DMS 273 (cell line): ENCODE measurements around the gene ATXN2.
"Not testable (repeated sequence)": the region's sequence is repeated elsewhere in the genome, so short reads cannot be mapped to it uniquely, and the experiment has no call there.

Experiments
- DNase-seq: peaks from one replicate; lab custom pipeline; 2025; ENCODE audit not compliant: unreplicated experiment; lab: John Stamatoyannopoulos, UW

The ATXN2 gene

DNA sequence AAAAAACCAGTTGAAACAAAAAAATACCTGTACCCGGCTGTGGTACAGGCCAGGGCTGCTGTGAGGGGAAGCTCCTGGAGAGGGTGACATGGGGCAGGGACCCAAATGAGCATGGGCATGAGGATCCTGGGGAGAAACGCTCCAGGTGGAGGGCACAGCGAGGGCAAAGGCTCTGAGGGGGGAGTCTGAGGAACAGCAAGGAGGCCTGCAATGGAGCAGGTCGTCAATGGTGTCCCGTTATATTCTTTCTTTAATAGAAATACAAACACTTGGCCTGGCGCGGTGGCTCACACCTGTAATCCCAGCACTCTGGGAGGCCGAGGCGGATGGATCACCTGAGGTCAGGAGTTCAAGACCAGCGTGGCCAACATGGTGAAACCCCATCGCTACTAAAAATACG, 1.9 kb upstream of the ATXN2 start:
- DNase-seq, result not testable (repeated sequence)

- no peak for DNase-seq
Measured at GRCh38 chr12:111600205-111600642, 1.1 kb upstream of the ATXN2 start.

DNA sequence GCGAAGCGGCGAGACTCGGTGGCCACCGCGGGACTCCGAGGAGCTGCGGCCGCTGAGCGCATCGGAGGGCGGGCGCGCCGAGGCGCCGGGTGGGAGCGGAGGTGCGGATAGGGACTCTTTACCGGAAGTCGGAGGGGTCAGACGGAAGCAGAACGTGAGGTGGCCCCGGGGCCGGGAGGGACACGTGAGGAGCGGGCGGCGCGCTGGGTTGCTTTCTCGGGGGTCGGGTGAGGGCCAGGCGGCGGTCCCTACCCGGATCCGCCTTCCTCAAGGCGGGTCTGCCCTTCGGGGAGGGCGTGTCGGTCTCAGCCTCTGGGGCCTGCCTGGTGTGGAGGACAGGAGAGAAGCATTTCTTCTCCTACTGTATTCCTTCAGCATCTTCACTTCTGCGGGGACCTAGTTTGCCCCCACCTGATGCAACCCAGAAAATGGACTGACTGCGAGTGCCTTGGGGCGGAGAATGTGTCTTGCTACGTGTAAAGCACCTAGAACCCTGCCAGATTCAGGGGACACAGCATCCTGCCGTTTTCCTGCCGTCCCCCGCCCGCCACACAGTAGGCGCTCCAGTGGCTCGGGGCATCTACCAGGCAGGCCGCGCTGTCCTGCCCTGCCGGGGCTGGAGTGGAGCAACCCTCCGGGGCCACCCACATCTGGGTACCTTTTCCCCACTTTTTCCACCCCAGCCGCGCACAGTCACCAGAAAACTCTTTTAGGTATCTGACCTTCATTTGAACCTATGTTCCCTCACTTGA, 514 bp upstream of the ATXN2 start:
- DNase-seq, result peak; percentile 95

DNA sequence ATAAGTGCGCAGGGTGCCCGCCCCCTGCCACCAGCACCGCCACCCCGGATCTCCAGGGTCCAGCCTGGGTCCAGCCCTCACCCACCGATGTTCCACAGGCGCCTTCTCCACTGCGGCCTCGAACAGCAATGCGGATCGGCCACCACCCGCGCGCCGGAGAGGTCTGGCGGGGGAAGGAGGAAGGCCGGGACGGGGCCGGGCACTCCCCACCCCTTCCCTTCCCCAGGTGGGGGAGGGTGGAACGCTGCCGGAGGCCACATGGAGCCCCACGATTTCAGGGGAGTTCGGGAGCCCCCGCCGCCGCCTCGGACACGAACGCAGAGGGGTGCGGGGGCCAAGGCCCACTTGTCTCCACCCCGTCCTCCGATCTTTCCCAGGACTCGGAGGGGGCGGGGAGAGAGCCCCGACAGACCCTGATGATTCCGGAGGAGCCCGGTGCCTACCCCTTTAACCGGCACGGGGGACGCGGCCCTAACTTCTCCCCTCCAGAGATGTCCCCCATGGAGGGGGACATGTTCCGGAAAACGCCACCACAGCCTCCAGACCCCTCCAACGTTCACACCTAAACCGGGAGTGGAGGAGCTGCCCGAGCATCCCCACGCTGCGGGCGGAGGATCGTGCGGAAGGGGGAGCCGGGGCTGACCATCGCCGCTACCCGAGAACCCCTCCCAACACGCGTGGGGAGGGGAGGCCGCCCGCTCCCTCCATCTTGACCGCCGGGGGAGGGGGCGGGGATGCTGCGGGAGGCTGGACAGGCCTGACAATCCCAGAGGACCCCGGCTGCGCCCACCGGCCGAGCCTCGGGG, 1.1 kb downstream of the ATXN2 start:
- peak; percentile 63 for DNase-seq

- peak; percentile 75 for DNase-seq
Measured at GRCh38 chr12:111596985-111597830, 1.9 kb downstream of the ATXN2 start.

DNA sequence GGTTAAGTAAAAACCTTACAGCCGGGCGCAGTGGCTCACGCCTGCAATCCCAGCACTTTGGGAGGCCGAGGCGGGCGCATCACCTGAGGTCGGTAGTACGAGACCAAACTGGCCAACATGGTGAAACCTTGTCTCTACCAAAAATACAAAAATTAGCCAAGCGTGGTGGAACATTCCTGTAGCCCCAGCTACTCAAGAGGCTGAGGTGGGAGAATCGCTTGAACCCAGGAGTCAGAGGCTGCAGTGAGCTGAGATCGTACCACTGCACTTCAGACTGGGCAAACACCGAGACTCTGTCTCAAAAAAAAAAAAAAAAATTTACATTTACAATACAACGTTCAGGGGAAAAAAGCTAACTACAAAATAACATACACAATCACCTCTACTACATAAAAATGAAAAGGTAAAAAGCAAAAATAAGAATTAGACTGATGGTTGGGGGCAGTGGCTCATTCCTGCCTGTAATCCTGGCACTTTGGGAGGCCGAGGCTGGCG, 3.7 kb downstream of the ATXN2 start:
- not testable (repeated sequence) for DNase-seq

DNA sequence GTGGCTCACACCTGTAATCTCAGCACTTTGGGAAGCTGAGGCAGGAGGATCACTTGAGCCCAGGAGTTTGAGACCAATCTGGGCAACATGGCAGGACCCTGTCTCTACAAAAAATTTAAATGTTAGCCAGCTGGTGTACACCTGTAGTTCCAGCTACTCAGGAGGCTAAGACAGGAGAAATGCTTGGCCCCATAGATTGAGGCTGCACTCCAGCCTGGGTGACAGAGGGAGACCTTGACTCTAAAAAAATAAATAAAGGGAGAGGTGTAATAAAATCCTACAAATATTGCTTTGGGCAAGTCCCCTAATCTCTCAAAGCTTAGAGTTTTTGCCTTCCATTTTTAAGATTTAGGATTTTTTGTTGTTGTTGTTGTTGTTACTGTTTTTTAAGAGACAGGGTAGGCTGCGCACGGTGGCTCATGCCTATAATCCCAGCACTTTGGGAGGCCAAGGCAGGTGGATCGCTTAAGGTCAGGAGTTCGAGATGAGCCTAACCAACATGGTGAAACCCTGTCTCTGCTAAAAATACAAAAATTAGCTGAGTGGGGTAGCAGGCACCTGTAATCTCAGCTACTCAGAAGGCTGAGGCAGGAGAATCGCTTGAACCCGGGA, 7.6 kb downstream of the ATXN2 start:
- DNase-seq, result not testable (repeated sequence)

- no peak for DNase-seq
Measured at GRCh38 chr12:111590552-111590951, 8.6 kb downstream of the ATXN2 start.

DNA sequence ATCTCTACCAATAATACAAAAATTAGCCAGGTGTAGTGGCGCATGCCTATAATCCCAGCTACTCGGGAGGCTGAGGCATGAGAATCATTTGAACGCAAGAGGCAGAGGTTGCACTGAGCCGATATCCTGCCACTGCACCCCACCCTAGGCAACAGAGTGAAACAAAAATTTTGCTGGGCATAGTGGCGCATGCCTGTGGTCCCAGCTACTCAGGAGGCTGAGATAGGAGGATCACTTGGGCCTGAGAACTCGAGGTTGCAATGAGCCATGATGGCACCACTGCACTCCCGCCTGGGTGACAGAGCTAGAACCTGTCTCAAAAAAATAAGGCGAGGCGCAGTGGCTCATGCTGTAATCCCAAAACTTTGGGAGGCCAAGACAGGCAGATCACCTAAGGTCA, 9.5 kb downstream of the ATXN2 start:
- no peak for DNase-seq

GRCh38 chr12:111588010-111588409, 11.1 kb downstream of the ATXN2 start:
- DNase-seq, result no peak

- no peak for DNase-seq
Measured at GRCh38 chr12:111586986-111587385, 12.1 kb downstream of the ATXN2 start.

DNA sequence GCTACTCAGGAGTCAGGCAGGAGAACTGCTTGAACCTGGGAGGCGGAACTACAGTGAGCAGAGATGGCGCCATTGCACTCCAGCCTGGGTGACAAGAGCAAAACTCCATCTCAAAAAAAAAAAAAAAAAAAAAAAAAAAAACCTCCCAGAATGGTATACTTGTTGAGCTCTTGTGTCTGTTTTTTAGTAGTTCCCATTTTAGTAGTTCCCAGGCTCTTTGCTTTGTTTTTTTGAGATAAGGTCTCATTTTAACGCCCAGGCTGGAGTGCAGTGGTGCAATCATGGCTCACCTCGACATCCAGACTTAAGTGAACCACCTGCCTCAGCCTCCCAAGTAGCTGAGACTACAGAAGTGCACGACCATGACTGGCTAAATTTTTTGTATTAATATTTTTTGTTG, 13.4 kb downstream of the ATXN2 start:
- DNase-seq, result no peak

GRCh38 chr12:111584959-111585358, 14.2 kb downstream of the ATXN2 start:
- DNase-seq, result no peak

- DNase-seq, result not testable (repeated sequence)
Measured at GRCh38 chr12:111583506-111583905, 15.6 kb downstream of the ATXN2 start.

- no peak for DNase-seq
Measured at GRCh38 chr12:111582133-111582747, 16.9 kb downstream of the ATXN2 start.

- DNase-seq, result no peak
Measured at GRCh38 chr12:111581434-111582132, 17.5 kb downstream of the ATXN2 start.

DNA sequence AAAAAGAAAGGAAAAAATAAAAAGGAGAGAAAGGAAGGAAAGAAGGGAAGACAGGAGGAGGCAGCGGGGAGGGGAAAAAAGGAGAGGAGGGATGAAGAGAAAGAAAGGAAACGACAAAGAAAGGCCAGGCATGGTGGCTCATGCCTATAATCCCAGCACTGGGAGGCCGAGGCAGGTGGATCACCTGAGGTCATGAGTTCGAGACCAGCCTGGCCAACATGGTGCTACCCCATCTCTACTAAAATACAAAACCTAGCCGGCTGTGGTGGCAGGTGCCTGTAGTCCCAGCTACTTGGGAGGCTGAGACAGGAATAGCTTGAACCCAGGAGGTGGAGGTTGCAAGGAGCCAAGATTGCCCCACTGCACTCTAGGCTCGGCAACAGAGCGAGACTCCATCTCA, 18.4 kb downstream of the ATXN2 start:
- no peak for DNase-seq

- no peak for DNase-seq
Measured at GRCh38 chr12:111580119-111580425, 19.0 kb downstream of the ATXN2 start.

DNA sequence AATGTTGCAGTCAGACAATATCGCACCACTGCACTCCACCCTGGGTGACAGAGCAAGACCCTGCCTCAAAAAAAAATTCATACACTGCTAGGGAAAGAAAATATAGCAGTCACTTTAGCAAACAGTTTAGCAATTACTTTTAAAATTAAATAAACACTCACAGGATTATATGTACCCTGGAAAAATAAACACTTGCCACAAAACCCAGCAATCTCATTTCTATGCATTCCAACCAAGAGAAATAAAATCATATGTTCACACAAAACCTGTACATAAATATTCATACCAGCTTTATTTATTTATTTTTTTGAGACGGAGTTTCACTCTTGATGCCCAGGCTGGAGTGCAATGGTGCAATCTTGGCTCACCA, 20.2 kb downstream of the ATXN2 start:
- no peak for DNase-seq
